GM12878 (cell line): ENCODE data around the gene MGAT5. TPM values are rescaled to one million over a fixed set of nuclear protein-coding genes. Genes with fewer than 3 reads are reported as not detected.

Experiments
- ATAC-seq: fragments of 200-7000 bp; cut with Tn5 transposase; 3 replicates; pipeline ENCODE4 v1.9.1; 2020; ENCODE audit warnings: mild to moderate bottlenecking, moderate library complexity
- BruUV-seq: library from RNA; stranded (reverse); fragments of 400-500 nt; replicated peaks from 2 replicates; lab custom pipeline; 2021; lab: Mats Ljungman, UMichigan
- CTCF ChIA-PET: fragments of 300-600 bp; sonication (Branson Sonifier 250); formaldehyde crosslinking; extraction: SDS; loops from one replicate; lab custom pipeline; 2021; ENCODE audit warnings: inconsistent platforms; lab: Yijun Ruan, JAX
- POLR2A ChIA-PET: fragments of 350-600 bp; formaldehyde crosslinking; extraction: SDS; loops from one replicate; lab custom pipeline; 2021; ENCODE audit warnings: inconsistent platforms; lab: Charles Lee
- RAD21 ChIA-PET: fragments of 300-600 bp; sonication (Branson Sonifier 250); formaldehyde crosslinking; loops from one replicate; lab custom pipeline; 2023; ENCODE audit warnings: antibody characterized with exemption; ENCODE audit not compliant: unreplicated experiment; lab: Charles Lee
- SMC1A ChIA-PET: fragments of 300-600 bp; sonication (Branson Sonifier 250); formaldehyde crosslinking; loops from one replicate; lab custom pipeline; 2023; ENCODE audit not compliant: unreplicated experiment, uncharacterized antibody; lab: Charles Lee
- DNase-seq: peaks from one replicate; pipeline ENCODE4 v3.0.0-alpha.2; 2011; ENCODE audit warnings: low read depth, low spot score
- FAIRE-seq: peaks from 3 replicates; lab custom pipeline; 2011; peaks lifted over from hg19 to GRCh38; lab: Jason Lieb, UNC
- H2AFZ ChIP-seq: 2 replicates; pipeline ENCODE4 v1.6.0; 2011; ENCODE audit warnings: low read depth, low read length, control low read depth; ENCODE audit not compliant: control insufficient read depth
- H3K27ac ChIP-seq: 2 replicates; pipeline ENCODE4 v1.5.1; 2011; ENCODE audit warnings: control low read depth; ENCODE audit not compliant: control insufficient read depth, insufficient read depth
- H3K27me3 ChIP-seq, 2 experiments: replicated peaks in 1 of 2; 2 replicates each; pipeline versions ENCODE4 v1.6.0 to v1.6.1; 2011; ENCODE audit warnings: low read length in 1 of 2; ENCODE audit not compliant: control insufficient read depth in 2 of 2, insufficient read depth in 2 of 2
- H3K36me3 ChIP-seq, 2 experiments: 2 replicates each; pipeline ENCODE4 v1.5.1; 2011; ENCODE audit warnings: low read length in 1 of 2; ENCODE audit not compliant: control insufficient read depth in 2 of 2, insufficient read depth in 2 of 2
- H3K4me1 ChIP-seq: 2 replicates; pipeline ENCODE4 v1.6.1; 2011; ENCODE audit warnings: mild to moderate bottlenecking, low read length, moderate library complexity, mixed read lengths; ENCODE audit not compliant: control insufficient read depth, insufficient read depth
- H3K4me2 ChIP-seq: 2 replicates; pipeline ENCODE4 v1.6.0; 2011; ENCODE audit warnings: control low read depth; ENCODE audit not compliant: control insufficient read depth, insufficient read depth
- H3K4me3 ChIP-seq: fragments of 200-600 bp; sonication (generic); 2 replicates; pipeline ENCODE4 v1.5.1; 2016
- H3K79me2 ChIP-seq: 2 replicates; pipeline ENCODE4 v1.6.0; 2011; ENCODE audit warnings: low read length; ENCODE audit not compliant: control insufficient read depth, insufficient read depth
- H3K9ac ChIP-seq: 2 replicates; pipeline ENCODE4 v1.8.0; 2011; ENCODE audit warnings: low read length, control low read depth, mixed read lengths; ENCODE audit not compliant: control insufficient read depth, insufficient read depth
- H3K9me3 ChIP-seq: replicated peaks from 3 replicates; pipeline ENCODE4 v1.5.1; 2011; ENCODE audit warnings: mild to moderate bottlenecking, low read length; ENCODE audit not compliant: control insufficient read depth, insufficient read depth
- H4K20me1 ChIP-seq: 2 replicates; pipeline ENCODE4 v1.6.0; 2011; ENCODE audit not compliant: control insufficient read depth, insufficient read depth
- E2F8 ChIP-seq: fragments of 450-650 bp; IDR thresholded peaks from 2 replicates; pipeline ENCODE4 v1.6.1; 2018; ENCODE audit warnings: mild to moderate bottlenecking, low read depth, moderate library complexity; ENCODE audit not compliant: partially characterized antibody
- IKZF2 ChIP-seq, 2 experiments: fragments of 450-650 bp; IDR thresholded peaks; 2 replicates each; pipeline ENCODE4 v1.6.1; 2017; ENCODE audit warnings: mild to moderate bottlenecking in 2 of 2, moderate library complexity in 2 of 2
- IRF3 ChIP-seq: fragments of 450-650 bp; IDR thresholded peaks from 2 replicates; pipeline ENCODE4 v1.6.1; 2014; ENCODE audit warnings: mild to moderate bottlenecking
- LARP7 ChIP-seq: fragments of 450-650 bp; IDR thresholded peaks from 2 replicates; pipeline ENCODE4 v1.6.1; 2017; ENCODE audit warnings: mild to moderate bottlenecking
- RAD51 ChIP-seq: fragments of 450-650 bp; IDR thresholded peaks from 2 replicates; pipeline ENCODE4 v1.6.1; 2016; ENCODE audit warnings: moderate library complexity, mild to moderate bottlenecking, inconsistent platforms
- SIN3A ChIP-seq: IDR thresholded peaks from 2 replicates; pipeline ENCODE4 v1.6.1; 2012; ENCODE audit warnings: low read depth, low read length, improper control_type of control experiment
- TARDBP ChIP-seq: IDR thresholded peaks from 2 replicates; pipeline ENCODE4 v1.6.1; 2016; ENCODE audit warnings: borderline replicate concordance
- ZNF207 ChIP-seq: fragments of 450-650 bp; IDR thresholded peaks from 2 replicates; pipeline ENCODE4 v1.6.1; 2014; ENCODE audit warnings: antibody characterized with exemption, mild to moderate bottlenecking, borderline replicate concordance
- WGBS: methylation state at CpG from one replicate; pipeline ENCODE4 v1.1.6; 2016; ENCODE audit warnings: low lambda C conversion rate; ENCODE audit not compliant: insufficient replicate concordance, insufficient coverage; ENCODE audit errors: missing lambda C conversion rate; 5-methylcytosine and 5-hydroxymethylcytosine counted together
- in situ Hi-C: fragments of 300-500 bp; cut with MboI; formaldehyde crosslinking; loops from 9 replicates; pipeline ENCODE4 v1.14.3; 2018; ENCODE audit warnings: mixed read lengths
- intact Hi-C: fragments of 100-400 bp; cut with micrococcal nuclease; formaldehyde crosslinking; loops from one replicate; pipeline ENCODE4 v1.14.2; 2022; ENCODE audit not compliant: unreplicated experiment
- polyA plus RNA-seq, 11 experiments: library from polyadenylated mRNA; depleted of rRNA in 4 of 11; unstranded in 6 of 11; stranded (reverse) in 5 of 11; fragments of >200 nt; fragmentation: Nextera tagmentation in 4 of 11; fragmentation: Illumina TruSeq in 1 of 11; extraction: Ambion mirVana in 4 of 11; extraction: Trizol in 1 of 11; gene quantifications; 1 replicate in 1 of 11; 2 replicates in 10 of 11; pipeline versions ENCODE4 v1.2.1 to v1.2.3, GENCODE V29; 2011 to 2016; ENCODE audit warnings: inconsistent platforms in 2 of 11, missing spikeins in 2 of 11, low read depth in 1 of 11
- total RNA-seq, 4 experiments: library from RNA; depleted of rRNA in 3 of 4; stranded (reverse); fragments of >200 nt in 3 of 4; fragmentation: Illumina TruSeq in 1 of 4; extraction: Trizol in 1 of 4; gene quantifications; 2 replicates each; pipeline versions ENCODE4 v1.2.1 to v1.2.3, GENCODE V29; 2013 to 2021

Gene MGAT5
- total and polyA plus RNA-seq, 10 of the 15 experiments (the other 5 are each of a cell fraction or from before 2014, with no cell fraction given), result 4.9 to 104 (median 36.2) TPM

- H3K27ac ChIP-seq, result peak overlapping the region; percentile 88
- no peak overlapping the region for H3K9ac ChIP-seq
- BruUV-seq, result no TSS peak
- peak overlapping the region; percentile 84 for H3K4me2 ChIP-seq
- H3K79me2 ChIP-seq, result peaks cover 62% of the 10 kb centered on the region
- TF ChIP-seq E2F8, result no peak
- no peak for TF ChIP-seq TARDBP
- TF ChIP-seq ZNF207, result no peak
- no peak for TF ChIP-seq IRF3
- no peak for TF ChIP-seq SIN3A
- no peak for TF ChIP-seq RAD51
- no peak for TF ChIP-seq LARP7
- no peak for TF ChIP-seq IKZF2 (IDR thresholded peaks at IDR 0.05)
- no peaks in the 10 kb centered on the region for H3K27me3 ChIP-seq
- CTCF ChIA-PET, result interaction anchor here (0.9 to 3.0 kb wide), 8 partner anchors 9 to 155 kb away, joined by 3 to 22 read pairs (median 5); no protein-coding TSS in a partner anchor
- peaks cover 7 to 29% of the 10 kb centered on the region in 2 experiments for H3K36me3 ChIP-seq
- H2AFZ ChIP-seq, result no peak overlapping the region
- H4K20me1 ChIP-seq, result no peaks in the 10 kb centered on the region
- RAD21 ChIA-PET, result interaction anchor here (2.1 to 4.1 kb wide), 6 partner anchors 9 to 156 kb away, joined by 6 to 27 read pairs (median 12); no protein-coding TSS in a partner anchor
- no peak for ATAC-seq
- peaks cover 80% of the 10 kb centered on the region for H3K4me1 ChIP-seq
- intact Hi-C loops (loop anchor here (2.0 kb wide), 2 partner anchors 13 to 21 kb away; no protein-coding TSS in a partner anchor), in situ Hi-C loops (no loop called here)
- peaks cover 1% of the 10 kb centered on the region; the same call in 2 of the 3 replicates for H3K9me3 ChIP-seq
- WGBS, result 71% methylated on average over 3 of the region's 3 CpGs
- SMC1A ChIA-PET, result interaction anchor here (0.7 to 6.4 kb wide), 16 partner anchors 9 to 156 kb away, joined by 3 to 36 read pairs (median 14); partner anchors contain the start of gene MGAT5
- POLR2A ChIA-PET, result interaction anchor here (1.6 to 1.7 kb wide), 2 partner anchors 13 to 23 kb away, joined by 5 to 9 read pairs; no protein-coding TSS in a partner anchor
- DNase-seq, result no peak
- no peak for FAIRE-seq
- 0 out of 2 replicates have a peak overlapping the region, but pooled peaks have one; percentile 16 for H3K4me3 ChIP-seq
Measured at GRCh38 chr2:134274121-134274520, 20.2 kb downstream of the MGAT5 start.
